B cell (primary cell): ENCODE results near the gene TMEM87B. TPM values are rescaled to one million over a fixed set of nuclear protein-coding genes. Genes with fewer than 3 reads are reported as not detected.

Source experiments
- ATAC-seq: fragments of 200-7000 bp; cut with Tn5 transposase; one replicate; pipeline ENCODE4 v1.10.0; 2021; ENCODE audit warnings: low read depth, mild to moderate bottlenecking, moderate number of reproducible peaks, moderate library complexity
- CTCF ChIA-PET: fragments of 350-600 bp; sonication (Branson Sonifier 250); formaldehyde crosslinking; loops from one replicate; lab custom pipeline; 2021; ENCODE audit warnings: antibody characterized with exemption, inconsistent platforms; lab: Charles Lee
- POLR2A ChIA-PET: fragments of 350-600 bp; sonication (Branson Sonifier 250); formaldehyde crosslinking; loops from one replicate; lab custom pipeline; 2021; ENCODE audit warnings: antibody characterized with exemption; lab: Charles Lee
- DNase-seq: peaks from one replicate; pipeline ENCODE4 v3.0.0; 2013
- H2AFZ ChIP-seq: 2 replicates; pipeline ENCODE4 v1.6.1; 2012; ENCODE audit warnings: mild to moderate bottlenecking, low read depth, low read length; ENCODE audit not compliant: insufficient read depth, poor library complexity, severe bottlenecking
- H3K27ac ChIP-seq, 2 donors: 1 replicate in 1 of 2; 2 replicates in 1 of 2; pipeline ENCODE4 v1.5.1; 2012 to 2013; ENCODE audit warnings: low read length in 2 of 2, mild to moderate bottlenecking in 2 of 2, moderate library complexity in 1 of 2
- H3K27me3 ChIP-seq, 4 experiments: fragments of 200-600 bp in 1 of 4; sonication (generic) in 1 of 4; replicated peaks in 1 of 4; 1 replicate in 2 of 4; 2 replicates in 2 of 4; pipeline versions ENCODE4 v1.6.1 to v1.7.0; 2013 to 2016; ENCODE audit warnings: low read length in 3 of 4, mild to moderate bottlenecking in 2 of 4, mixed read lengths in 1 of 4, moderate library complexity in 1 of 4; ENCODE audit not compliant: insufficient read depth in 4 of 4, control insufficient read depth in 3 of 4; ENCODE audit errors: control extremely low read depth in 1 of 4
- H3K36me3 ChIP-seq, 2 experiments: replicated peaks in 1 of 2; 1 replicate in 1 of 2; 2 replicates in 1 of 2; pipeline versions ENCODE4 v1.6.1 to v1.7.1; 2013; ENCODE audit warnings: low read length in 1 of 2; ENCODE audit not compliant: insufficient read depth in 2 of 2, control insufficient read depth in 1 of 2; ENCODE audit errors: control extremely low read depth in 1 of 2, extremely low read depth in 1 of 2
- H3K4me1 ChIP-seq, 2 donors: fragments of 200-600 bp in 1 of 2; sonication (generic) in 1 of 2; 1 replicate in 1 of 2; 2 replicates in 1 of 2; pipeline versions ENCODE4 v1.5.1 to v1.6.1; 2013 to 2017; ENCODE audit warnings: low read length in 2 of 2; ENCODE audit not compliant: control insufficient read depth in 2 of 2, insufficient read depth in 2 of 2
- H3K4me2 ChIP-seq: replicated peaks from 2 replicates; pipeline ENCODE3; 2012; ENCODE audit warnings: mild to moderate bottlenecking, low read depth, low read length; ENCODE audit not compliant: poor library complexity, severe bottlenecking
- H3K4me3 ChIP-seq, 5 experiments: fragments of 200-600 bp in 1 of 5; sonication (generic) in 1 of 5; 1 replicate in 3 of 5; 2 replicates in 2 of 5; pipeline versions ENCODE4 v1.5.1 to v1.7.0; 2011 to 2016; ENCODE audit warnings: low read length in 4 of 5, mild to moderate bottlenecking in 4 of 5, low read depth in 2 of 5, control low read depth in 1 of 5, moderate library complexity in 1 of 5; ENCODE audit not compliant: insufficient read depth in 1 of 5; ENCODE audit errors: control extremely low read depth in 1 of 5, extremely low read depth in 1 of 5
- H3K79me2 ChIP-seq: fragments of 200-600 bp; sonication (generic); one replicate; pipeline ENCODE4 v1.6.0; 2016; ENCODE audit warnings: low read length; ENCODE audit not compliant: control insufficient read depth, insufficient read depth
- H3K9ac ChIP-seq: fragments of 200-600 bp; sonication (generic); 2 replicates; pipeline ENCODE4 v1.6.1; 2017; ENCODE audit warnings: mild to moderate bottlenecking, low read length, moderate library complexity
- H3K9me3 ChIP-seq, 3 donors: one replicate each; pipeline versions ENCODE4 v1.6.1 to v1.7.1; 2013; ENCODE audit warnings: low read length in 2 of 3; ENCODE audit not compliant: control insufficient read depth in 2 of 3, insufficient read depth in 1 of 3; ENCODE audit errors: control extremely low read depth in 1 of 3
- H4K20me1 ChIP-seq: 2 replicates; pipeline ENCODE4 v1.6.0; 2012; ENCODE audit warnings: mild to moderate bottlenecking, low read length; ENCODE audit not compliant: insufficient read depth, control insufficient read depth, poor library complexity, severe bottlenecking
- H3K27ac Mint-ChIP-seq: one replicate; pipeline ENCODE4 v1.8.0; 2021; ENCODE audit warnings: mixed read lengths
- H3K27me3 Mint-ChIP-seq: one replicate; pipeline ENCODE4 v1.8.0; 2021; ENCODE audit warnings: mixed read lengths
- H3K4me1 Mint-ChIP-seq: one replicate; pipeline ENCODE4 v1.8.0; 2021; ENCODE audit warnings: mixed read lengths
- H3K4me3 Mint-ChIP-seq: one replicate; pipeline ENCODE4 v1.8.0; 2021; ENCODE audit warnings: mixed read lengths
- H3K9me3 Mint-ChIP-seq: one replicate; pipeline ENCODE4 v1.8.0; 2022; ENCODE audit warnings: mixed read lengths; ENCODE audit not compliant: insufficient read depth
- EZH2 ChIP-seq: IDR thresholded peaks from 2 replicates; pipeline ENCODE4 v1.6.1; 2012; ENCODE audit warnings: borderline replicate concordance, low read depth, mild to moderate bottlenecking, moderate library complexity, low read length; ENCODE audit not compliant: insufficient read depth, poor library complexity, severe bottlenecking
- WGBS: methylation state at CpG from one replicate; pipeline ENCODE4 v1.1.5; 2013; ENCODE audit warnings: missing lambda C conversion rate; ENCODE audit not compliant: insufficient coverage; 5-methylcytosine and 5-hydroxymethylcytosine counted together
- intact Hi-C: fragments of 100-400 bp; cut with micrococcal nuclease; formaldehyde crosslinking; loops from one replicate; pipeline ENCODE4 v1.10.0; 2022
- polyA plus RNA-seq: library from polyadenylated mRNA; depleted of rRNA; stranded (reverse); fragments of >200 nt; gene quantifications from 2 replicates; pipeline ENCODE4 v1.2.3, GENCODE V29; 2012
- total RNA-seq, 2 donors: library from RNA; stranded (reverse); fragments of 120-200 nt in 1 of 2; gene quantifications; 1 replicate in 1 of 2; 2 replicates in 1 of 2; pipeline versions ENCODE4 v1.2.3 to v1.2.4, GENCODE V29; 2013 to 2022
- TF ChIP-seq, protein P1 (sequence below): fragments of 200-600 bp; IDR thresholded peaks from one replicate; pipeline ENCODE4 v1.8.0; 2022; ENCODE audit warnings: antibody characterized with exemption, mild to moderate bottlenecking

Gene TMEM87B
- total and polyA plus RNA-seq, 2 donors (not counting 1 experiment from before 2014, with no cell fraction given), result 9.4 to 21.0 TPM

DNA sequence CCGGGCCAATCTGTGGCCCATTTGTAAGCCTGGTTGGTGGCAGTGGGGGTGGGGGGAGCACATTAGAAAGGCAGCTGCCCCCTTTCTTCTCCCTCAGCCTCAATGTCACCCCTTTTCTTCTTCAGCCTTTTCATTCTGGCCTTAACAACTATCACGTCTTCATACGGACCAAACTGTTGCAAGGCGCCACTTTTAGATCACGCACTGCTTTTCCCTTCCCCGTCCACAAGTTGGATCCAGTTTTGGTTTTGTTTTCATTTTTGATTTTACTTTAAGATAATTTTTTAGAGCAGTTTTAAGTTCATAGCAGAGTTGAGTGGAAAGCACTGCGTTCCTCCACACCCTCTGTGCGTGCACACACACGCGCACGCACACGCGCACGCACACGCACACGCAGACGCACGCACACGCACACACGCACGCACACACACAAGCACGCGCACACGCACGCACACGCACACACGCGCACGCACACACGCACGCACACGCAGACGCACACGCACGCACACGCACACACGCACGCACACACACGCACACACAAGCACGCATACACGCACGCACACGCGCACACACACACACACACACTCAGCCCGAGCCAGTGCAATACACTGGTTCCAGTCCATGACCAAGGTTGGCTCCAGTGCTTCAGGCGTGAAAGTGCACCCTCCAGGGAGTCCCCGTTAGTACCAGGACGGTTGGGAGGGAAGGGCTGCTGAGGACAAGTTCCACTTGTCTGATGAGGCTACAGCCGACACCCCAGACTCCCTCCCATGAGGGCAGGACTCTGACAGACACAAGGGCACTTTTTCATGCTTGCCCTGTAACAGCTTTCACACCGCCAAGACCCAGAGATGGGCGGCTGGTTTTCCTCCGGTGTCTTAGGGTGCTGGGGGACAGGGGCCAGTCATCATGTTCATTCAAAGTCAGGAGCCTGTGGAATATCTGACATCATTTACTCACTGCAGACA lies 105.5 kb downstream of the TMEM87B start:
- Mint-ChIP-seq H3K4me1 (peaks cover 24% of the 10 kb centered on the region), H3K27me3 (no peaks in the 10 kb centered on the region), H3K27ac (peak overlapping the region; percentile 48), H3K4me3 (peak overlapping the region; percentile 56), H3K9me3 (no peaks in the 10 kb centered on the region)
- no peak overlapping the region for H3K9ac ChIP-seq
- H3K27ac ChIP-seq, result no peak overlapping the region
- peaks cover 13 to 19% of the 10 kb centered on the region in 2 donors for H3K4me1 ChIP-seq
- ATAC-seq (no peak), DNase-seq (peak; percentile 18)
- peaks cover 0 to 20% (median 0%) of the 10 kb centered on the region in 3 donors for H3K9me3 ChIP-seq
- CTCF ChIA-PET, result interaction anchor here (0.6 to 1.9 kb wide), 3 partner anchors 39 to 98 kb away, joined by 3 to 8 read pairs (median 4); no protein-coding TSS in a partner anchor
- H4K20me1 ChIP-seq, result no peaks in the 10 kb centered on the region
- POLR2A ChIA-PET, result interaction anchor here (0.7 to 0.8 kb wide), 2 partner anchors 25 to 91 kb away, joined by 6 to 7 read pairs; no protein-coding TSS in a partner anchor
- intact Hi-C loops, result no loop called here
- no peaks in the 10 kb centered on the region for H3K36me3 ChIP-seq
- WGBS, result 86% methylated on average over 16 of the region's 52 CpGs
- TF ChIP-seq, protein P1, sequence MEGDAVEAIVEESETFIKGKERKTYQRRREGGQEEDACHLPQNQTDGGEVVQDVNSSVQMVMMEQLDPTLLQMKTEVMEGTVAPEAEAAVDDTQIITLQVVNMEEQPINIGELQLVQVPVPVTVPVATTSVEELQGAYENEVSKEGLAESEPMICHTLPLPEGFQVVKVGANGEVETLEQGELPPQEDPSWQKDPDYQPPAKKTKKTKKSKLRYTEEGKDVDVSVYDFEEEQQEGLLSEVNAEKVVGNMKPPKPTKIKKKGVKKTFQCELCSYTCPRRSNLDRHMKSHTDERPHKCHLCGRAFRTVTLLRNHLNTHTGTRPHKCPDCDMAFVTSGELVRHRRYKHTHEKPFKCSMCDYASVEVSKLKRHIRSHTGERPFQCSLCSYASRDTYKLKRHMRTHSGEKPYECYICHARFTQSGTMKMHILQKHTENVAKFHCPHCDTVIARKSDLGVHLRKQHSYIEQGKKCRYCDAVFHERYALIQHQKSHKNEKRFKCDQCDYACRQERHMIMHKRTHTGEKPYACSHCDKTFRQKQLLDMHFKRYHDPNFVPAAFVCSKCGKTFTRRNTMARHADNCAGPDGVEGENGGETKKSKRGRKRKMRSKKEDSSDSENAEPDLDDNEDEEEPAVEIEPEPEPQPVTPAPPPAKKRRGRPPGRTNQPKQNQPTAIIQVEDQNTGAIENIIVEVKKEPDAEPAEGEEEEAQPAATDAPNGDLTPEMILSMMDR, result no peak
- TF ChIP-seq EZH2, result no peak
- H2AFZ ChIP-seq, result no peak overlapping the region
- no peaks in the 10 kb centered on the region for H3K27me3 ChIP-seq
- no peak overlapping the region for H3K4me3 ChIP-seq
- H3K4me2 ChIP-seq, result peak overlapping the region; percentile 8
- no peaks in the 10 kb centered on the region for H3K79me2 ChIP-seq
